ENCODE data around the gene MTA2. TPM values are rescaled to one million over a fixed set of nuclear protein-coding genes. Genes with fewer than 3 reads are reported as not detected.

Gene MTA2
- total and polyA plus RNA-seq, 2 of the 8 experiments (the other 6 are each of a cell fraction or from before 2014, with no cell fraction given) = 25.7 to 114 TPM

- TF ChIP-seq NANOG (IDR thresholded peaks at IDR 0.05; ENCODE audit: insufficient read depth, low read depth, low read length, poor library complexity, severe bottlenecking) (no peak), RAD21 (IDR thresholded peaks at IDR 0.05 in 1 of 2, conservative IDR thresholded peaks at IDR 0.05 in 1 of 2; ENCODE audit: low read depth in 2 of 2, low read length in 2 of 2) (no peak), EGR1 (IDR thresholded peaks at IDR 0.05; ENCODE audit: borderline replicate concordance, low read depth, low read length) (no peak)
Measured at GRCh38 chr11:62567018-62567633, 34.5 kb downstream of the MTA2 start (continued).

Data from H1 (cell line).